Activated CD4-positive, alpha-beta T cell treated with anti-CD3 and anti-CD28 coated beads, Interleukin-2, amount 10 ng/mL, durations not matched to agents 7 days and 5 days (primary cell): ENCODE measurements around the gene FCSK. TPM values are rescaled to one million over a fixed set of nuclear protein-coding genes. Genes with fewer than 3 reads are reported as not detected.
A peak's percentile ranks its signal among the peaks of the same experiment; 100 is the strongest.
"Not testable (repeated sequence)": the region's sequence is repeated elsewhere in the genome, so short reads cannot be mapped to it uniquely, and the experiment has no call there.

Experiments used
- CTCF ChIA-PET: fragments of 350-600 bp; sonication (Branson Sonifier 250); formaldehyde crosslinking; loops from one replicate; lab custom pipeline; 2021; ENCODE audit warnings: antibody characterized with exemption; lab: Charles Lee
- POLR2A ChIA-PET: fragments of 350-600 bp; sonication (Branson Sonifier 250); formaldehyde crosslinking; loops from one replicate; lab custom pipeline; 2021; ENCODE audit warnings: antibody characterized with exemption; lab: Charles Lee
- DNase-seq: peaks from one replicate; pipeline ENCODE4 v3.0.0-alpha.2; 2020
- H3K27ac Mint-ChIP-seq: one replicate; pipeline ENCODE4 v1.8.0; 2021; ENCODE audit warnings: mild to moderate bottlenecking, moderate library complexity, mixed read lengths
- H3K27me3 Mint-ChIP-seq: one replicate; pipeline ENCODE4 v1.8.0; 2021; ENCODE audit warnings: mixed read lengths
- H3K36me3 Mint-ChIP-seq: one replicate; pipeline ENCODE4 v1.8.0; 2021; ENCODE audit warnings: low read depth, mixed read lengths
- H3K4me1 Mint-ChIP-seq: one replicate; pipeline ENCODE4 v1.8.0; 2021; ENCODE audit warnings: mixed read lengths
- H3K4me3 Mint-ChIP-seq: one replicate; pipeline ENCODE4 v1.8.0; 2021; ENCODE audit warnings: mild to moderate bottlenecking, moderate library complexity, mixed read lengths
- H3K9me3 Mint-ChIP-seq: one replicate; pipeline ENCODE4 v1.8.0; 2021; ENCODE audit warnings: mixed read lengths
- total RNA-seq, 2 experiments: library from RNA; stranded (reverse); gene quantifications; one replicate each; pipeline ENCODE4 v1.2.3, GENCODE V29; 2021

FCSK gene
- 10 to 100 TPM; 16.8 to 18.8 TPM for total RNA-seq

GRCh38 chr16:70454222-70455034, at the start of gene FCSK:
Gene FCSK (plus strand): TSS chr16:70454595. CDS start chr16:70463191, 8,596 bp downstream.
- peak within 1 kb of the TSS; percentile 89 for H3K27ac Mint-ChIP-seq
- POLR2A ChIA-PET: interaction anchor here (0.7 kb wide), 1 partner anchor 74 kb away, joined by 3 read pairs; no protein-coding TSS in a partner anchor

GRCh38 chr16:70406104-70406503, 48.3 kb upstream of the FCSK start:
- POLR2A ChIA-PET, H3K27me3 Mint-ChIP-seq, H3K9me3 Mint-ChIP-seq, H3K4me3 Mint-ChIP-seq, DNase-seq: not testable (repeated sequence)
- H3K27ac Mint-ChIP-seq: peak overlapping the region; percentile 41
- CTCF ChIA-PET: interaction anchor here (1.1 kb wide), 1 partner anchor 281 kb away, joined by 3 read pairs; no protein-coding TSS in a partner anchor
- H3K4me1 Mint-ChIP-seq: peaks cover 65% of the 10 kb centered on the region
- H3K36me3 Mint-ChIP-seq: peaks cover 15% of the 10 kb centered on the region

More at GRCh38 chr16:70454222-70455034, at the start of gene FCSK:
- H3K4me3 Mint-ChIP-seq: peak within 1 kb of the TSS; percentile 90
- no peaks in the 10 kb centered on the region for H3K9me3 Mint-ChIP-seq
- no peaks in the 10 kb centered on the region for H3K27me3 Mint-ChIP-seq
- CTCF ChIA-PET: interaction anchor here (0.7 to 1.6 kb wide), 4 partner anchors 14 to 60 kb away, joined by 3 to 5 read pairs (median 4); no protein-coding TSS in a partner anchor
- DNase-seq: peak; percentile 63
- H3K4me1 Mint-ChIP-seq: peaks cover 24% of the 10 kb centered on the region
- H3K36me3 Mint-ChIP-seq: no peaks in the 10 kb centered on the region

GRCh38 chr16:70407811-70408274, 46.6 kb upstream of the FCSK start:
- Mint-ChIP-seq H3K27me3 (no peaks in the 10 kb centered on the region), H3K4me3 (no peak overlapping the region), H3K4me1 (peaks cover 57% of the 10 kb centered on the region), H3K36me3 (peaks cover 16% of the 10 kb centered on the region), H3K9me3 (no peaks in the 10 kb centered on the region), H3K27ac (no peak overlapping the region)
- no peak for DNase-seq
- ChIA-PET POLR2A (no interaction called here), CTCF (interaction anchor here (0.6 to 2.1 kb wide), 6 partner anchors 12 to 1560 kb away, joined by 3 to 6 read pairs (median 4); no protein-coding TSS in a partner anchor)

- H3K36me3 Mint-ChIP-seq: peaks cover 7% of the 10 kb centered on the region
- H3K4me3 Mint-ChIP-seq: no peak overlapping the region
- CTCF ChIA-PET: interaction anchor here (0.6 to 2.1 kb wide), 7 partner anchors 9 to 76 kb away, joined by 3 to 10 read pairs (median 3); no protein-coding TSS in a partner anchor
- H3K27ac Mint-ChIP-seq: no peak overlapping the region
- H3K4me1 Mint-ChIP-seq: peaks cover 29% of the 10 kb centered on the region
- no peak for DNase-seq
- no peaks in the 10 kb centered on the region for H3K9me3 Mint-ChIP-seq
- H3K27me3 Mint-ChIP-seq: no peaks in the 10 kb centered on the region
- POLR2A ChIA-PET: interaction anchor here (0.6 kb wide), 1 partner anchor 1726 kb away, joined by 3 read pairs; no protein-coding TSS in a partner anchor
Measured at GRCh38 chr16:70410734-70411133, 43.7 kb upstream of the FCSK start.

- H3K9me3 Mint-ChIP-seq: no peaks in the 10 kb centered on the region
- POLR2A ChIA-PET: no interaction called here
Measured at GRCh38 chr16:70412385-70412784, 42.0 kb upstream of the FCSK start.

GRCh38 chr16:70413572-70413971, 40.8 kb upstream of the FCSK start:
- H3K27ac Mint-ChIP-seq, POLR2A ChIA-PET, DNase-seq, H3K27me3 Mint-ChIP-seq, H3K36me3 Mint-ChIP-seq, H3K4me3 Mint-ChIP-seq, H3K9me3 Mint-ChIP-seq: not testable (repeated sequence)
- peaks cover 21% of the 10 kb centered on the region for H3K4me1 Mint-ChIP-seq
- CTCF ChIA-PET: interaction anchor here (0.5 to 2.1 kb wide), 5 partner anchors 13 to 114 kb away, joined by 3 to 7 read pairs (median 4); no protein-coding TSS in a partner anchor

More at GRCh38 chr16:70412385-70412784, 42.0 kb upstream of the FCSK start:
- no peak overlapping the region for H3K27ac Mint-ChIP-seq
- DNase-seq: no peak
- H3K4me1 Mint-ChIP-seq: peaks cover 20% of the 10 kb centered on the region
- no peaks in the 10 kb centered on the region for H3K27me3 Mint-ChIP-seq
- CTCF ChIA-PET: interaction anchor here (0.9 to 2.1 kb wide), 4 partner anchors 18 to 76 kb away, joined by 3 to 7 read pairs (median 4); partner anchors contain the start of gene ST3GAL2
- H3K4me3 Mint-ChIP-seq: no peak overlapping the region
- H3K36me3 Mint-ChIP-seq: peaks cover 3% of the 10 kb centered on the region

- no peak for DNase-seq
- H3K4me3 Mint-ChIP-seq: no peak overlapping the region
- no peak overlapping the region for H3K27ac Mint-ChIP-seq
- H3K27me3 Mint-ChIP-seq: no peaks in the 10 kb centered on the region
- no peaks in the 10 kb centered on the region for H3K9me3 Mint-ChIP-seq
- CTCF ChIA-PET: interaction anchor here (0.6 to 1.5 kb wide), 4 partner anchors 9 to 70 kb away, joined by 3 to 5 read pairs (median 4); partner anchors contain the start of gene DDX19A
- peaks cover 1% of the 10 kb centered on the region for H3K36me3 Mint-ChIP-seq
- H3K4me1 Mint-ChIP-seq: peaks cover 31% of the 10 kb centered on the region
- POLR2A ChIA-PET: interaction anchor here (0.6 kb wide), 1 partner anchor 1544 kb away, joined by 8 read pairs; no protein-coding TSS in a partner anchor
Measured at GRCh38 chr16:70416748-70417616, 37.4 kb upstream of the FCSK start.

- H3K27ac Mint-ChIP-seq: no peak overlapping the region
- peaks cover 1% of the 10 kb centered on the region for H3K36me3 Mint-ChIP-seq
- H3K9me3 Mint-ChIP-seq: no peaks in the 10 kb centered on the region
- DNase-seq: no peak
- POLR2A ChIA-PET: no interaction called here
- peaks cover 32% of the 10 kb centered on the region for H3K4me1 Mint-ChIP-seq
- CTCF ChIA-PET: interaction anchor here (1.0 to 1.5 kb wide), 5 partner anchors 8 to 71 kb away, joined by 4 to 5 read pairs (median 4); partner anchors contain the start of gene DDX19A
- H3K27me3 Mint-ChIP-seq: no peaks in the 10 kb centered on the region
- H3K4me3 Mint-ChIP-seq: no peak overlapping the region
Measured at GRCh38 chr16:70417661-70418060, 36.7 kb upstream of the FCSK start.

- H3K4me1 Mint-ChIP-seq: peaks cover 36% of the 10 kb centered on the region
- H3K27me3 Mint-ChIP-seq: no peaks in the 10 kb centered on the region
- H3K27ac Mint-ChIP-seq: peak overlapping the region; percentile 47
- DNase-seq: no peak
- H3K36me3 Mint-ChIP-seq: peaks cover 1% of the 10 kb centered on the region
- POLR2A ChIA-PET: no interaction called here
- CTCF ChIA-PET: interaction anchor here (1.0 to 1.5 kb wide), 4 partner anchors 10 to 37 kb away, joined by 4 read pairs; no protein-coding TSS in a partner anchor
- no peaks in the 10 kb centered on the region for H3K9me3 Mint-ChIP-seq
- H3K4me3 Mint-ChIP-seq: no peak overlapping the region
Measured at GRCh38 chr16:70418274-70418992, 36.0 kb upstream of the FCSK start.

- peak overlapping the region; percentile 47 for H3K27ac Mint-ChIP-seq
- peaks cover 1% of the 10 kb centered on the region for H3K36me3 Mint-ChIP-seq
- no peak overlapping the region for H3K4me3 Mint-ChIP-seq
- peaks cover 36% of the 10 kb centered on the region for H3K4me1 Mint-ChIP-seq
- no peak for DNase-seq
- H3K9me3 Mint-ChIP-seq: no peaks in the 10 kb centered on the region
- ChIA-PET POLR2A (interaction anchor here (0.6 kb wide), 1 partner anchor 15 kb away, joined by 7 read pairs; no protein-coding TSS in a partner anchor), CTCF (interaction anchor here (0.6 to 1.1 kb wide), 4 partner anchors 9 to 24 kb away, joined by 4 to 6 read pairs (median 4); no protein-coding TSS in a partner anchor)
- no peaks in the 10 kb centered on the region for H3K27me3 Mint-ChIP-seq
Measured at GRCh38 chr16:70418993-70419318, 35.4 kb upstream of the FCSK start.
